ENCODE measurements around the gene MEX3C.

The MEX3C gene

DNA sequence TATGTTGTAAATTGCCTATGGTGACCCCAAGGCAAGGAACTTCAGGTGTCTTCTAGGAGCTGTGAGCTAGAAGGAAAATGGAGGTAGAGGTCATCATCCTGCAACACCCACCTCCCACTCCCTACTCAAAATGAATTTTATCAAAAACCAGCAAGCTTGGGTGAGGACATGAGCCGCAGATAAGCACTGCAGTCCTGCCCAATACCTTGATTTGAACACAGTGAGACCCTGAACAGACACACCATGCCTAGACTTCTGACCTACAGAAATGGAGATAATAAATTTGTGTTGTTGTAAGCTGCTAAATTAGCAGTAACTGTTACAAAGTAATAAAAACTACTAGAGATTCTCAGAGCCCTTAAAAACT is 13.4 kb downstream of the MEX3C start:
- peaks cover 4% of the 10 kb centered on the region for H3K9me3 ChIP-seq (ENCODE audit: low read length)
- no peak overlapping the region for H2AFZ ChIP-seq (ENCODE audit: low read depth, low read length)
- H3K4me3 ChIP-seq (ENCODE audit: low read length) = no peak overlapping the region
- H3K36me3 ChIP-seq (ENCODE audit: insufficient read depth, low read length) = peaks cover 51% of the 10 kb centered on the region
- H3K27me3 ChIP-seq (ENCODE audit: insufficient read depth, low read length) = no peaks in the 10 kb centered on the region
- peaks cover 2% of the 10 kb centered on the region for H3K4me1 ChIP-seq (ENCODE audit: insufficient read depth, low read length)

DNA sequence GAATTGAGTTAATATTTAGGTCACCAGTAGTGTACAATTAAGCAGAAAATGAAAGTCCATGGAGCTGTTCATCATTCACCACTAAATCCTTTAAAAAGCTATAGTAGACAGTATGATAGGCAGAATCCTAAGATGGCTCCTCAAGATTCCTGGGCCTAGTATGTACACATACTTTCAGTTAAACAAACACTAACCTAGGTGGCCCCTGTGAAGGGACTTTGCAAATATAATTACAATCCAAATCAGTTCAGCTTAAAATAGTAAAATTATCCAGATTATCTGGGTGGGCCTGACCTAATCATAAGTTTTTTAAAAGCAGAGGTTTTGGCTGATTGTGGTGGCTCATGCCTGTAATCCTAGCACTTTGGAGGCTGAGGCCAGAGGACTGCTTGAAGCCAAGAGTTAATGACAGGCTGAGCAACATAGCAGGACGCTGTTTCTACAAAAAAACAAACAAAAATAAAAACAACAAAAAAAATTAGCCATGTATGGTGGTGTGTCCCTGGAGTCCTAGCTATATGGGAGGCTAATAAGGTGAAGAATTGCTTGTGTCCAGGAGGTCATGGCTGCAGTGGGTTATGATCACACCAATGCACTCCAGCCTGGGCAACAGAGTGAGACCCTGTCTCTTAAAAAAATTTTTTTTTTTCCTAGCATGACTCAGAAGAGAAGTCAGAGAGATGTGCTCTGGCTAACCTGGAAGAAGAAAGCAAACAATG is 13.9 kb downstream of the MEX3C start:
- no peak overlapping the region for H2AFZ ChIP-seq (ENCODE audit: low read depth, low read length)
- H3K4me1 ChIP-seq (ENCODE audit: insufficient read depth, low read length) = peaks cover 2% of the 10 kb centered on the region
- no peaks in the 10 kb centered on the region for H3K27me3 ChIP-seq (ENCODE audit: insufficient read depth, low read length)
- no peak overlapping the region for H3K4me3 ChIP-seq (ENCODE audit: low read length)
- peaks cover 47% of the 10 kb centered on the region for H3K36me3 ChIP-seq (ENCODE audit: insufficient read depth, low read length)
- H3K9me3 ChIP-seq (ENCODE audit: low read length) = peaks cover 4% of the 10 kb centered on the region

DNA sequence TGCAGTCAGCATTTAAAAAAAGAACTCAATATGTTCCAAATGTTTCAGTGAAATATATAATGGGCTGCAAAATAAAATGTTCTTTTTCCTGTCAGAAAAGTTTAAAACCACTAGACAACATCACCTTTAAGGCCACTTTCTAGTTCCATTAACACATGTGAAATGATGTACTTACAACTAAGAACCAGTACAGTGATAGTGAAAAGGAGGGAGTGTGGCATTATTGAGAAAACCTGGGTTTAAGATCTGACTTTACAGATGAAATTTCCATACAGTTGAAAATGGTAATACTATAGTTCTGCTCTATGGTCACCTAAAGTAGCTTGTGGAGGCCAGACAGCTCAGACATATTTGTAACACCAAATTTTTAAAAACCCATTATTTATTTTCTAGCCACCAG is 14.7 kb downstream of the MEX3C start:
- Histone ChIP-seq H2AFZ (ENCODE audit: low read depth, low read length) (no peak overlapping the region), H3K4me3 (ENCODE audit: low read length) (no peak overlapping the region), H3K36me3 (ENCODE audit: insufficient read depth, low read length) (peaks cover 44% of the 10 kb centered on the region), H3K9me3 (ENCODE audit: low read length) (peaks cover 4% of the 10 kb centered on the region), H3K4me1 (ENCODE audit: insufficient read depth, low read length) (peaks cover 2% of the 10 kb centered on the region), H3K27me3 (ENCODE audit: insufficient read depth, low read length) (no peaks in the 10 kb centered on the region)

DNA sequence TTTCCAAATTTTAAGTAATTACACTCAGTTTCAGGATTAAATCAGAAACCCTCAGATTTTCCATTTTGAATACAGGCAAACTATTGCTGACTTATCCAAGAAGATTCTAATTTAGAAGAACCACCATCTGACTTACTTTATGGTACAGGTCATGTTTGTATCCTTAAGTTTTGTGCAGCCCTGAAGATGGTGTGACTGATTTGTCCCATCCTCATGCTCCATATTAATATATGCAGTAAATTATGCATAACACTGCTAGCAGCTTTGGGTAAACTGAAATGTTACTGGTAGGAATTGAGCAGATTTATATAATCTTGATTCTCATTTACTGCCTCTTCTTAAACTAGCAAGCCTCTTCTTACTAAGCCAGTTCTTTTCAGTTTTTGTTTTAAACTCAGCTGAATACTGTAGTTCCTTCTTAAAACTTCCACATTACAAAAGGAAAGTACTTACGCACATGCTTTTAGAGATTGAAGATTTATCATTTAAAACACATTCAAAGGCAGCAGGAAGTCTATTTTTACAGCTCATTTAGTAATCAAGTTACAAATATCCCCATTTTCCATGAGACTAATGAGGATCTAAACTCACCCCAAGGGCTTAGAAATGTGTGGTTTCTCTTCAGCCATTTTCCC is 25.7 kb downstream of the MEX3C start:
- Histone ChIP-seq H3K36me3 (ENCODE audit: insufficient read depth, low read length) (peaks cover 30% of the 10 kb centered on the region), H3K27me3 (ENCODE audit: insufficient read depth, low read length) (no peaks in the 10 kb centered on the region), H3K9me3 (ENCODE audit: low read length) (no peaks in the 10 kb centered on the region), H3K4me1 (ENCODE audit: insufficient read depth, low read length) (peaks cover 15% of the 10 kb centered on the region), H2AFZ (ENCODE audit: low read depth, low read length) (no peak overlapping the region), H3K4me3 (ENCODE audit: low read length) (no peak overlapping the region)

- H3K9me3 ChIP-seq (ENCODE audit: low read length) = no peaks in the 10 kb centered on the region
- peaks cover 15% of the 10 kb centered on the region for H3K4me1 ChIP-seq (ENCODE audit: insufficient read depth, low read length)
- peaks cover 25% of the 10 kb centered on the region for H3K36me3 ChIP-seq (ENCODE audit: insufficient read depth, low read length)
These were observed 26.3 kb downstream of the MEX3C start for GRCh38 chr18:51171223-51171622.

GRCh38 chr18:51170664-51171063 is 26.8 kb downstream of the MEX3C start:
- H3K27me3 ChIP-seq (ENCODE audit: insufficient read depth, low read length) = no peaks in the 10 kb centered on the region
- peaks cover 20% of the 10 kb centered on the region for H3K36me3 ChIP-seq (ENCODE audit: insufficient read depth, low read length)
- no peaks in the 10 kb centered on the region for H3K9me3 ChIP-seq (ENCODE audit: low read length)
- H2AFZ ChIP-seq (ENCODE audit: low read depth, low read length) = no peak overlapping the region
- peaks cover 15% of the 10 kb centered on the region for H3K4me1 ChIP-seq (ENCODE audit: insufficient read depth, low read length)
- no peak overlapping the region for H3K4me3 ChIP-seq (ENCODE audit: low read length)

More at GRCh38 chr18:51171223-51171622, 26.3 kb downstream of the MEX3C start:
- Histone ChIP-seq H3K27me3 (ENCODE audit: insufficient read depth, low read length) (no peaks in the 10 kb centered on the region), H2AFZ (ENCODE audit: low read depth, low read length) (no peak overlapping the region), H3K4me3 (ENCODE audit: low read length) (no peak overlapping the region)

DNA sequence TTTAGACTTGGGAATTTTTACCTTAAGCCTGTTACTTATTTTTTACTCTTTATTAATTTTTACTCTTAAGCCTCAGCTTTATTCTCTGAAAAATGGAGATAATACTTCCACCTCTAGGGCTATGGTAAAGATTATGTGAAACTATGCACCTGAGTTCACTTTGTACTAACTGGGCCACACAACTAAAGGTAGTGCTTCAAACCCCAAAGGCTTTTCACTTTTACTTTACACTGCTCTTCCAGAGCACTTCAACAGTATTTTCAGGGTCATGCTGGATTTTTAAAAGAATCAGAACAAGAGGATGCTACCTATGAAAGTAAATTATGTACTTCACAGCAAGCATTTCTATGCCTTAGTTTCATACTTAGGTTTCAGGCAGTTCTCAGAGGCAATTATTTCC is 27.8 kb downstream of the MEX3C start:
- Histone ChIP-seq H3K27me3 (ENCODE audit: insufficient read depth, low read length) (no peaks in the 10 kb centered on the region), H2AFZ (ENCODE audit: low read depth, low read length) (no peak overlapping the region), H3K4me3 (ENCODE audit: low read length) (no peak overlapping the region), H3K4me1 (ENCODE audit: insufficient read depth, low read length) (peaks cover 15% of the 10 kb centered on the region), H3K36me3 (ENCODE audit: insufficient read depth, low read length) (peaks cover 14% of the 10 kb centered on the region), H3K9me3 (ENCODE audit: low read length) (no peaks in the 10 kb centered on the region)

GRCh38 chr18:51168960-51169662 is 28.4 kb downstream of the MEX3C start:
- H3K9me3 ChIP-seq (ENCODE audit: low read length) = no peaks in the 10 kb centered on the region
- H3K4me1 ChIP-seq (ENCODE audit: insufficient read depth, low read length) = peaks cover 15% of the 10 kb centered on the region
- H3K4me3 ChIP-seq (ENCODE audit: low read length) = no peak overlapping the region
- no peaks in the 10 kb centered on the region for H3K27me3 ChIP-seq (ENCODE audit: insufficient read depth, low read length)
- H2AFZ ChIP-seq (ENCODE audit: low read depth, low read length) = no peak overlapping the region
- peaks cover 10% of the 10 kb centered on the region for H3K36me3 ChIP-seq (ENCODE audit: insufficient read depth, low read length)

DNA sequence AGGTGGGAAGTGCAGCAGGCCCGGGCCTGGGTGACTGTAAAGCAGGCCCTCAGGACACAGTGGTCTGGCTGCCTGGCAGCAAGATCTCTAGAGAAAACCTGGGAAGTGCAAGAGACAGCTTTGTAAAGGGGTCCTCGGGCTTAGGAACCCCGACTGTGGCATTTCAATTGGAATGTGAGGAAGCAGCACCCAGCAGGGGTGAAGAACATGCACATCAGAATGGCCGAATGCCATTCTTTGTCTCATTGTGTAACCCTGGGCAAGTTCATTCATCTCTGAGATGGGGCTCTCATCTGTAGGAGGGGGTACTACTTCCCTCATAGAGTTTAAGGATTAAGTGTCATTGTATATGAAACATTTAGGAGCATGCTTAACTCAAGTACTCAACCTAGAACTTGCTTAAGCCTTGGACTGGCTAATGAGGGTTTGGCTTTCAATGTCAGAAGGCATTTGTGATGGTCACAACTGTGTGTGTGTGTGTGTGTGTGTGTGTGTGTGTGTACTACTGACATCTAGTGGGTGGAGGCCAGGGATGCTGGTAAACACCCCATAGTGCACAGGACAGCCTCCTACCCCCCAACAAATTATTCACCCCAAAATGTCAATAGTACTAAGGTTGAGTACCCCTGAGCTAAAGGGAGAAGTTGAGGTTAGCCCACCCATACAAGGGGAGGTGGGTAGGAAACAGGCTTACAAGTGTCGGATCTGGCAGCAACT is 29.3 kb downstream of the MEX3C start:
- H3K4me3 ChIP-seq (ENCODE audit: low read length) = no peak overlapping the region
- peaks cover 15% of the 10 kb centered on the region for H3K4me1 ChIP-seq (ENCODE audit: insufficient read depth, low read length)
- no peaks in the 10 kb centered on the region for H3K9me3 ChIP-seq (ENCODE audit: low read length)
- H3K36me3 ChIP-seq (ENCODE audit: insufficient read depth, low read length) = peaks cover 3% of the 10 kb centered on the region
- H2AFZ ChIP-seq (ENCODE audit: low read depth, low read length) = no peak overlapping the region
- no peaks in the 10 kb centered on the region for H3K27me3 ChIP-seq (ENCODE audit: insufficient read depth, low read length)

DNA sequence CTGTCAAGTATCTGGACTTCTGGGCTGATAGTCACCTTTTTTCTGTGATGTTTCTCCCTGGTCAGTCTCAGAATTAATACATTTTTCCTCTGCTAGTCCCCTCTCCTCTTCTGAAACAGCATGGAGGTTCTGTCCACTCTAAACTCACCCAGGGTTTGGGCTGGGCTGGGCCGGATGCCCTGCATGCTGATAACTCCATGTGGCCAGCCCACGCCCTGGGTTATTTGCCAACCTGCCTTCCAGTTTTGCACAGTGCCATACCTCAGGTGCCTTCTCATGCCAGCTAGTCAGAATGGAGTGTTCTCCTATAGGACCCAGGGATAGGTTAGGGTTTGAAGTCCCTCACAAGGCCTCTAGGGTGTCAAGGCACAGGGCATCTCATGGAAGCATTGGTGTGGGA is 32.2 kb downstream of the MEX3C start:
- no peak overlapping the region for H3K4me3 ChIP-seq (ENCODE audit: low read length)
- H3K9me3 ChIP-seq (ENCODE audit: low read length) = no peaks in the 10 kb centered on the region
- no peaks in the 10 kb centered on the region for H3K27me3 ChIP-seq (ENCODE audit: insufficient read depth, low read length)
- peaks cover 18% of the 10 kb centered on the region for H3K4me1 ChIP-seq (ENCODE audit: insufficient read depth, low read length)
- H3K36me3 ChIP-seq (ENCODE audit: insufficient read depth, low read length) = no peaks in the 10 kb centered on the region
- no peak overlapping the region for H2AFZ ChIP-seq (ENCODE audit: low read depth, low read length)

DNA sequence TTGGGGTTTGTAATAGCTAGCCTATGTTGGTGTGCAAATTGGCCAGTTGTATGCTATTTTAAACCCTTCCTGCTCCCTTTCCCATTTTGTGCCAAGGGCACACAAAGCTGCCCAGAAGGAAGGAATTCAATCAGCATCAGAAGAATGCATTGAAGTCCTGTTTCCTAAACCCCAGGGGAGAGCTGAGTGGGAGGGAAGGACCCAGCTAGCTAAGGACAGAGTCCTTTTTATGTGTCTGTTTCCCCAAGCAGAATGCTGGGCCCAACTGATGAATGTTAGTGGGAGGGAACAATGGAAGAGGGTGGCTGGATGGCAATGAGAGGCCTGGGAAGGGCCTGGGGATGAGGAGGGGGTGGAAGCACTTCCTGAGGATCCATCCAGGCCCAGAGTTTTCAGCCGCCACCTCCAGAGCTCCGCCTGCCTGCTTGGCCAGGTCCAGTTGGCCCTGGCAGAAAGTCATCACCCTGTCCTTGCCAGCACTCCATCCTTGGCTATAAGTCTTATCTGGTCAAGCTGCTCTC is 32.7 kb downstream of the MEX3C start:
- no peaks in the 10 kb centered on the region for H3K36me3 ChIP-seq (ENCODE audit: insufficient read depth, low read length)
- no peaks in the 10 kb centered on the region for H3K27me3 ChIP-seq (ENCODE audit: insufficient read depth, low read length)
- peaks cover 18% of the 10 kb centered on the region for H3K4me1 ChIP-seq (ENCODE audit: insufficient read depth, low read length)
- H3K9me3 ChIP-seq (ENCODE audit: low read length) = no peaks in the 10 kb centered on the region
- no peak overlapping the region for H3K4me3 ChIP-seq (ENCODE audit: low read length)
- no peak overlapping the region for H2AFZ ChIP-seq (ENCODE audit: low read depth, low read length)

DNA sequence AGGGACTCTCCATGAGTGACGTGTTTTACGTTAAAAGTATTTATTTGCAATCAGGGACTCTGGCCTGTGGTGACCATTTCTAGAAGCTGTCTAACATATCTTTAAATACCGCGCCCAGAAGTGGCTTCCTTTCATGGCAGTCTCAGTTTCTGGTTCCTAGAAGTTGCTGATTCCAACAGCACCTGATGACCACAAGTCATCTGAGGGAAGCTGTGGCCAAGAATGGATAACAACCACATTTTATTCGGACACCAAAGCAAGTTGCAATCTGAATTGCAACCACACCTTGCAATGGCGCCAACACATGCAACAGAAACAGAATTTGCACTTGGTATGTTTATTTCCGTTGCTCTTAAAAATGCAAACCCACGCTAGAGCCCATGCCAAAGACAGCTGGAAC is 33.1 kb downstream of the MEX3C start:
- Histone ChIP-seq H3K9me3 (ENCODE audit: low read length) (no peaks in the 10 kb centered on the region), H3K4me1 (ENCODE audit: insufficient read depth, low read length) (peaks cover 18% of the 10 kb centered on the region), H3K36me3 (ENCODE audit: insufficient read depth, low read length) (no peaks in the 10 kb centered on the region), H2AFZ (ENCODE audit: low read depth, low read length) (no peak overlapping the region), H3K27me3 (ENCODE audit: insufficient read depth, low read length) (no peaks in the 10 kb centered on the region), H3K4me3 (ENCODE audit: low read length) (no peak overlapping the region)

- no peaks in the 10 kb centered on the region for H3K9me3 ChIP-seq (ENCODE audit: low read length)
- no peak overlapping the region for H2AFZ ChIP-seq (ENCODE audit: low read depth, low read length)
- H3K4me3 ChIP-seq (ENCODE audit: low read length) = no peak overlapping the region
- H3K36me3 ChIP-seq (ENCODE audit: insufficient read depth, low read length) = no peaks in the 10 kb centered on the region
- no peaks in the 10 kb centered on the region for H3K27me3 ChIP-seq (ENCODE audit: insufficient read depth, low read length)
- H3K4me1 ChIP-seq (ENCODE audit: insufficient read depth, low read length) = peaks cover 16% of the 10 kb centered on the region
These were observed 33.9 kb downstream of the MEX3C start for GRCh38 chr18:51163543-51163942.

All from neuron (in vitro differentiated cells).